HG03196 (cell line): ENCODE results near the gene PPFIA1.

ENCODE experiments used
- ATAC-seq: cut with Tn5 transposase; IDR thresholded peaks from one replicate; pipeline ENCODE4 v1.9.1; 2021; ENCODE audit not compliant: unreplicated experiment

Gene PPFIA1

GRCh38 chr11:70353900-70354568, 83.5 kb downstream of the PPFIA1 start:
- ATAC-seq = no peak

GRCh38 chr11:70354629-70355028, 84.1 kb downstream of the PPFIA1 start:
- ATAC-seq = no peak

GRCh38 chr11:70358753-70359152, 88.3 kb downstream of the PPFIA1 start:
- ATAC-seq = no peak

- no peak for ATAC-seq
These were observed 89.1 kb downstream of the PPFIA1 start for GRCh38 chr11:70359451-70360205.

GRCh38 chr11:70360211-70360610, 89.7 kb downstream of the PPFIA1 start:
- ATAC-seq = no peak

- ATAC-seq = no peak
These were observed 93.7 kb downstream of the PPFIA1 start for GRCh38 chr11:70364178-70364577.

- ATAC-seq = no peak
These were observed 94.5 kb downstream of the PPFIA1 start for GRCh38 chr11:70364745-70365543.

GRCh38 chr11:70365544-70365927, 95.0 kb downstream of the PPFIA1 start:
- ATAC-seq = no peak

GRCh38 chr11:70367071-70367470, 96.6 kb downstream of the PPFIA1 start:
- no peak for ATAC-seq

GRCh38 chr11:70368961-70369360, 98.5 kb downstream of the PPFIA1 start:
- ATAC-seq = no peak

- no peak for ATAC-seq
These were observed 100.8 kb downstream of the PPFIA1 start for GRCh38 chr11:70371241-70371640.

GRCh38 chr11:70372076-70372475, 101.6 kb downstream of the PPFIA1 start:
- no peak for ATAC-seq

GRCh38 chr11:70376621-70377020, 106.1 kb downstream of the PPFIA1 start:
- ATAC-seq = no peak

GRCh38 chr11:70377645-70378044, 107.2 kb downstream of the PPFIA1 start:
- ATAC-seq = no peak

- no peak for ATAC-seq
These were observed 108.1 kb downstream of the PPFIA1 start for GRCh38 chr11:70378506-70379134.

- ATAC-seq = no peak
These were observed 110.9 kb downstream of the PPFIA1 start for GRCh38 chr11:70381350-70381749.

- ATAC-seq = no peak
These were observed 111.7 kb downstream of the PPFIA1 start for GRCh38 chr11:70381872-70382861.

- ATAC-seq = no peak
These were observed 113.4 kb downstream of the PPFIA1 start for GRCh38 chr11:70383664-70384565.

GRCh38 chr11:70384566-70385152, 114.2 kb downstream of the PPFIA1 start:
- no peak for ATAC-seq
